ENCODE measurements around the gene RABGEF1.
A peak's percentile ranks its signal among the peaks of the same experiment; 100 is the strongest.

DNA sequence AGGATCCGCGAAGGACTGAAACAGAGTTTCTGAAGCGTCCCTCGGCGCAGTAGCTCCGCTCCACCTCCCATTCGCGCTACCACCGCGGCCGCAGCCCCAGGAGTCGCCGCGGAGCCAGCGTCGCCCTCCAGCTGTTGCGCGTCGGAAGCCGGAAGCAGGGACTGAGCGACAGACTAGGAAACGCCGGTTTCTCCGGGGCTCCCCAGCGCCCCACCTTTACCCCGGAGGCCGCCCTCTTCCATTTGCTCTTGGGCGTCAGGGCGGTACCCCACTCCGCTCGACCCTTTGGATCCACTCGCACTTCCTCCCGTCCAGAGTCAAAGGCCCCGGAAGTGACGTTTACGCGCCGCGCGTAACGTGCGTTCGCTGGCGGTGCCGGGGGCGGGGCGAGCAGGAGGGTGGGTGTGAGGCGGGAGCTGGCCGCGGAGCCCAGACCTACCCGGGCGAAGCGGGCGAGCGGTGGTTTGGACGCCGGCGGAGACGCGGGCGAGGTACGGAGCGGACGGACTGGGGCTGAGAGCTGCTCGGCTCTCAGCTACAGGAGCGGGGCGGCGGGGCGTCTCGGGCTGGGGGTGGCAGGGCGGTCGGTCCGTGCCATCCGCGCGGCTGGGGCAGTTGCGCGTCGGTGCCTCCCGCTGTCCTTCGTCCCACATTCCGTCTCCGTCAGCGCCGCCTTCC, at the start of gene RABGEF1:
- TF ChIP-seq, protein P1, sequence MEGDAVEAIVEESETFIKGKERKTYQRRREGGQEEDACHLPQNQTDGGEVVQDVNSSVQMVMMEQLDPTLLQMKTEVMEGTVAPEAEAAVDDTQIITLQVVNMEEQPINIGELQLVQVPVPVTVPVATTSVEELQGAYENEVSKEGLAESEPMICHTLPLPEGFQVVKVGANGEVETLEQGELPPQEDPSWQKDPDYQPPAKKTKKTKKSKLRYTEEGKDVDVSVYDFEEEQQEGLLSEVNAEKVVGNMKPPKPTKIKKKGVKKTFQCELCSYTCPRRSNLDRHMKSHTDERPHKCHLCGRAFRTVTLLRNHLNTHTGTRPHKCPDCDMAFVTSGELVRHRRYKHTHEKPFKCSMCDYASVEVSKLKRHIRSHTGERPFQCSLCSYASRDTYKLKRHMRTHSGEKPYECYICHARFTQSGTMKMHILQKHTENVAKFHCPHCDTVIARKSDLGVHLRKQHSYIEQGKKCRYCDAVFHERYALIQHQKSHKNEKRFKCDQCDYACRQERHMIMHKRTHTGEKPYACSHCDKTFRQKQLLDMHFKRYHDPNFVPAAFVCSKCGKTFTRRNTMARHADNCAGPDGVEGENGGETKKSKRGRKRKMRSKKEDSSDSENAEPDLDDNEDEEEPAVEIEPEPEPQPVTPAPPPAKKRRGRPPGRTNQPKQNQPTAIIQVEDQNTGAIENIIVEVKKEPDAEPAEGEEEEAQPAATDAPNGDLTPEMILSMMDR (IDR thresholded peaks at IDR 0.05; ENCODE audit: low read depth, low read length, missing input control) = no peak
- TF ChIP-seq, protein P2, sequence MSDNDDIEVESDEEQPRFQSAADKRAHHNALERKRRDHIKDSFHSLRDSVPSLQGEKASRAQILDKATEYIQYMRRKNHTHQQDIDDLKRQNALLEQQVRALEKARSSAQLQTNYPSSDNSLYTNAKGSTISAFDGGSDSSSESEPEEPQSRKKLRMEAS (IDR thresholded peaks at IDR 0.05) = no peak
- TF ChIP-seq EGR1 (IDR thresholded peaks at IDR 0.05; ENCODE audit: low read depth in 2 of 2) (peak; percentile 13 to 42), GABPA (IDR thresholded peaks at IDR 0.05 in 1 of 2, conservative IDR thresholded peaks at IDR 0.05 in 1 of 2) (peak; percentile 85 to 95), HNF4A (conservative IDR thresholded peaks at IDR 0.05) (peak; percentile 60 to 70), SP1 (IDR thresholded peaks at IDR 0.05) (peak; percentile 67), TAF1 (conservative IDR thresholded peaks at IDR 0.05) (peak; percentile 61), RAD21 (IDR thresholded peaks at IDR 0.05) (peak; percentile 50 to 51), JUND (IDR thresholded peaks at IDR 0.05) (no peak), HNF4G (IDR thresholded peaks at IDR 0.05) (peak; percentile 46)
- TF ChIP-seq, protein P3, sequence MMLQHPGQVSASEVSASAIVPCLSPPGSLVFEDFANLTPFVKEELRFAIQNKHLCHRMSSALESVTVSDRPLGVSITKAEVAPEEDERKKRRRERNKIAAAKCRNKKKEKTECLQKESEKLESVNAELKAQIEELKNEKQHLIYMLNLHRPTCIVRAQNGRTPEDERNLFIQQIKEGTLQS (IDR thresholded peaks at IDR 0.05) = no peak
